Caco-2 (cell line): Measurements from ENCODE around the gene GRK3. TPM values are rescaled to one million over a fixed set of nuclear protein-coding genes. Genes with fewer than 3 reads are reported as not detected.

Source experiments
- BruUV-seq: library from RNA; stranded (reverse); fragments of 400-500 nt; replicated peaks from 2 replicates; lab custom pipeline; 2021; lab: Mats Ljungman, UMichigan
- CTCF ChIA-PET: fragments of 300-600 bp; sonication (Branson Sonifier 250); formaldehyde crosslinking; loops from one replicate; lab custom pipeline; 2022; ENCODE audit warnings: antibody characterized with exemption; lab: Charles Lee
- POLR2A ChIA-PET: fragments of 300-600 bp; sonication (Branson Sonifier 250); formaldehyde crosslinking; loops from one replicate; lab custom pipeline; 2022; ENCODE audit warnings: antibody characterized with exemption; lab: Charles Lee
- DNase-seq, 2 experiments: peaks; one replicate each; pipeline versions ENCODE4 v3.0.0 to v3.0.0-alpha.2; 2020 to 2022
- H3K27me3 ChIP-seq: replicated peaks from 2 replicates; pipeline ENCODE4 v1.6.0; 2011; ENCODE audit warnings: low read length; ENCODE audit not compliant: control insufficient read depth, insufficient read depth
- H3K36me3 ChIP-seq: 2 replicates; pipeline ENCODE4 v1.5.1; 2011; ENCODE audit warnings: low read length; ENCODE audit not compliant: control insufficient read depth, insufficient read depth
- H3K4me1 ChIP-seq: fragments of 250-450 bp; sonication (Bioruptor Pico); 2 replicates; pipeline ENCODE4 v1.5.1; 2020; ENCODE audit warnings: mild to moderate bottlenecking
- H3K4me3 ChIP-seq: 2 replicates; pipeline ENCODE4 v1.5.1; 2011; ENCODE audit warnings: low read depth, mild to moderate bottlenecking, control low read depth, low read length
- H3K9me3 ChIP-seq: fragments of 250-450 bp; sonication (Bioruptor Pico); 2 replicates; pipeline ENCODE4 v1.5.1; 2020; ENCODE audit warnings: mild to moderate bottlenecking, moderate library complexity
- H3K27ac Mint-ChIP-seq: one replicate; pipeline ENCODE4 v1.8.0; 2022; ENCODE audit warnings: mixed read lengths; ENCODE audit not compliant: unreplicated experiment
- H3K27me3 Mint-ChIP-seq: one replicate; pipeline ENCODE4 v1.8.0; 2022; ENCODE audit warnings: mixed read lengths; ENCODE audit not compliant: insufficient read depth, unreplicated experiment
- H3K36me3 Mint-ChIP-seq: one replicate; pipeline ENCODE4 v1.8.0; 2022; ENCODE audit warnings: mild to moderate bottlenecking, mixed read lengths; ENCODE audit not compliant: insufficient read depth, unreplicated experiment
- H3K4me1 Mint-ChIP-seq: one replicate; pipeline ENCODE4 v1.8.0; 2022; ENCODE audit warnings: low read depth, mixed read lengths; ENCODE audit not compliant: unreplicated experiment
- H3K4me3 Mint-ChIP-seq: one replicate; pipeline ENCODE4 v1.8.0; 2022; ENCODE audit warnings: mild to moderate bottlenecking, moderate library complexity, mixed read lengths; ENCODE audit not compliant: unreplicated experiment
- H3K9me3 Mint-ChIP-seq: one replicate; pipeline ENCODE4 v1.8.0; 2022; ENCODE audit warnings: mixed read lengths; ENCODE audit not compliant: unreplicated experiment
- intact Hi-C: fragments of 100-400 bp; cut with micrococcal nuclease; formaldehyde crosslinking; loops from one replicate; pipeline ENCODE4 v1.10.0; 2022; ENCODE audit not compliant: unreplicated experiment
- total RNA-seq: library from RNA; stranded (reverse); gene quantifications from 2 replicates; pipeline ENCODE4 v1.2.3, GENCODE V29; 2022
- TF ChIP-seq, protein P1 (sequence below), 2 experiments: fragments of 200-600 bp in 1 of 2; IDR thresholded peaks; 1 replicate in 1 of 2; 2 replicates in 1 of 2; pipeline versions ENCODE4 v1.5.1 to v1.8.0; 2011 to 2022; ENCODE audit warnings: antibody characterized with exemption in 1 of 2, control low read depth in 1 of 2, inconsistent platforms in 1 of 2, low read depth in 1 of 2, low read length in 1 of 2, mild to moderate bottlenecking in 1 of 2, moderate library complexity in 1 of 2; ENCODE audit not compliant: insufficient read depth in 1 of 2, severe bottlenecking in 1 of 2, unreplicated experiment in 1 of 2

GRK3 gene
- total RNA-seq, 1 experiment from 2014 or later = 9.7 TPM

DNA sequence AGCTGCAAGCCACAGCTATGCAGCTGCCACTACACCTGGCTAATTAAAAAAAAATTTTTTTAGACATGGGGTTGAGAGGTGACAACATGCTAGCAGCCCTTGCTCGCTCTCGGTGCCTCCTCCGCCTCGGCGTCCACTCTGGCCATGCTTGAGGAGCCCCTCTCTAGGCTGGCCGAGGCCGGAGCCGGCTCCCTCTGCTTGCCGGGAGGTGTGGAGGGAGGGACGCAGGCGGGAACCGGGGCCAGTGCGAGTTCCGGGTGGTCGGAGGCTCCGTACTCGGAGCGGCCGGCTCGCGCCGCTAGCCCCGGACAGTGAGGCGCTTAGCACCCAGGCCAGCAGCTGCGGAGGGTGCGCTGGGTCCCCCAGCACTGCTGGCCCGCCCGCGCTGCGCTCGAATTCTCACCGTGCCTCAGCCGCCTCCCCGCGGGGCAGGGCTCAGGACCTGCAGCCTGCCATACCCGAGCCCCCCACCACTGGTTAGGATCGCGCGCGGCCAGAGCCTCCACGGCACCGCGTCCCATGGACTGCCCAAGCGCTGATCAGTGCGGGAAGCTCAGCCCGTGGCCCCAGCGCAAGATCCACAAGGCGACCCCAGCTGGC, 188.2 kb downstream of the GRK3 start:
- Mint-ChIP-seq H3K4me3 (no peak overlapping the region), H3K36me3 (no peaks in the 10 kb centered on the region), H3K9me3 (no peaks in the 10 kb centered on the region), H3K27ac (no peak overlapping the region), H3K4me1 (peaks cover 6% of the 10 kb centered on the region), H3K27me3 (no peaks in the 10 kb centered on the region)
- Histone ChIP-seq H3K4me1 (peaks cover 3% of the 10 kb centered on the region; the same call in 1 of the 2 replicates), H3K36me3 (no peaks in the 10 kb centered on the region), H3K27me3 (no peaks in the 10 kb centered on the region), H3K4me3 (no peak overlapping the region), H3K9me3 (no peaks in the 10 kb centered on the region)
- CTCF ChIA-PET = no interaction called here
- intact Hi-C loops = no loop called here
- POLR2A ChIA-PET = no interaction called here
- TF ChIP-seq, protein P1, sequence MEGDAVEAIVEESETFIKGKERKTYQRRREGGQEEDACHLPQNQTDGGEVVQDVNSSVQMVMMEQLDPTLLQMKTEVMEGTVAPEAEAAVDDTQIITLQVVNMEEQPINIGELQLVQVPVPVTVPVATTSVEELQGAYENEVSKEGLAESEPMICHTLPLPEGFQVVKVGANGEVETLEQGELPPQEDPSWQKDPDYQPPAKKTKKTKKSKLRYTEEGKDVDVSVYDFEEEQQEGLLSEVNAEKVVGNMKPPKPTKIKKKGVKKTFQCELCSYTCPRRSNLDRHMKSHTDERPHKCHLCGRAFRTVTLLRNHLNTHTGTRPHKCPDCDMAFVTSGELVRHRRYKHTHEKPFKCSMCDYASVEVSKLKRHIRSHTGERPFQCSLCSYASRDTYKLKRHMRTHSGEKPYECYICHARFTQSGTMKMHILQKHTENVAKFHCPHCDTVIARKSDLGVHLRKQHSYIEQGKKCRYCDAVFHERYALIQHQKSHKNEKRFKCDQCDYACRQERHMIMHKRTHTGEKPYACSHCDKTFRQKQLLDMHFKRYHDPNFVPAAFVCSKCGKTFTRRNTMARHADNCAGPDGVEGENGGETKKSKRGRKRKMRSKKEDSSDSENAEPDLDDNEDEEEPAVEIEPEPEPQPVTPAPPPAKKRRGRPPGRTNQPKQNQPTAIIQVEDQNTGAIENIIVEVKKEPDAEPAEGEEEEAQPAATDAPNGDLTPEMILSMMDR (IDR thresholded peaks at IDR 0.05; ENCODE audit: insufficient read depth in 1 of 2, low read depth in 1 of 2, low read length in 1 of 2, severe bottlenecking in 1 of 2, unreplicated experiment in 1 of 2) = no peak
- no TSS peak for BruUV-seq
- DNase-seq = no peak

DNA sequence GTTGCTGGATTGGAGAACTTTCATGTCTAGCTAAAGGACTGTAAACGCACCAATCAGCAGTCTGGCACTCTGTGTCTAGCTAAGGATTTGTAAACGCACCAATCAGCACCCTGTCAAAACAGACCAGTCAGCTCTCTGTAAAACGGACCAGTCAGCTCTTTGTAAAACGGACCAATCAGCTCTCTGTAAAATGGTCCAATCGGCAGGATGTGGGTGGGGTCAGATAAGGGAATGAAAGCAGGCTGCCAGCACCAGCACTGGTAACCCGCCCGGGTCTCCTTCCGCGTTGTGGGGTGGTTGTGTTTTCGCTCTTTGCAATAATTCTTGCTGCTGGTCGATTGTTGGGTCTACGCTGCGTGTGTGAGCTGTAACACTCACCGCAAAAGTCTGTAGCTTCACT, 188.8 kb downstream of the GRK3 start:
- CTCF ChIA-PET = no interaction called here
- DNase-seq = no peak
- POLR2A ChIA-PET = no interaction called here
- BruUV-seq = no TSS peak
- Mint-ChIP-seq H3K4me3 (no peak overlapping the region), H3K27me3 (no peaks in the 10 kb centered on the region), H3K9me3 (no peaks in the 10 kb centered on the region), H3K27ac (no peak overlapping the region), H3K4me1 (peaks cover 6% of the 10 kb centered on the region), H3K36me3 (no peaks in the 10 kb centered on the region)
- peaks cover 3% of the 10 kb centered on the region; the same call in 1 of the 2 replicates for H3K4me1 ChIP-seq
- no peak overlapping the region for H3K4me3 ChIP-seq
- TF ChIP-seq, protein P1 (IDR thresholded peaks at IDR 0.05; ENCODE audit: insufficient read depth in 1 of 2, low read depth in 1 of 2, low read length in 1 of 2, severe bottlenecking in 1 of 2, unreplicated experiment in 1 of 2) = no peak
- H3K36me3 ChIP-seq = no peaks in the 10 kb centered on the region
- no peaks in the 10 kb centered on the region for H3K9me3 ChIP-seq
- H3K27me3 ChIP-seq = no peaks in the 10 kb centered on the region
- intact Hi-C loops = no loop called here

DNA sequence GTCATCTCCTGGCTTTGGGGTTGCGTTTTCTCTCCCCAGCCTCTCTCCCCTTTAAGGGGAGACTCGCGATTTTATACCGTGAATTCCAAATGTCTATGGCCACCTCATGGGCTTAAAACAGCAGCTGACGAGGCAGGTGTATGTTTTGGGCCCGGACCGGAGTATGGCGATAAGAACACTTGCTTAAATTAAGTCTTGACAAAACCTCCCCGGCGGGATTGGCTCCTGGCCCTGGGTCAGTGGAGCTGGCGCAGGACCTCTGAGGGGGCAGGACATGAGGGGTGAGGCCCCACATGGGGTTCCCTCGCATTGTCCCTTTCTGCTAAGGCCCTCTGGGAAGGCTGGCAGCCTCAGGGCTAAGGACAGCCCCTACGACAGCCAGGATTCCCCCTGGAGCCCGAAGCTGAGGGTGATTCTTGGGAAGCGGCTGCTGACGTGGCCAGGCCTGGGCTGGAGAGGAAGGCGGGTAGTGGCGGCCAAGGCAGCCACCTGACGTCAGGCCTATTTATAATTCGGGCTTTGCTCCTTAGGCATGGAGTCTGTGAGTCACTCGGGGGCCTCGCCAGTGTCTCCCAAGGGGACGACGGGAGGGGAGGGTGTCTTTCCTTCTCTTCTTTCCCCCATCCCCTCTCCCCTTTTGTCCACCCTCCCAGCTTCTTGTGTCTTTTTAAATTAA, 190.2 kb downstream of the GRK3 start:
- no peak overlapping the region for H3K4me3 ChIP-seq
- CTCF ChIA-PET = no interaction called here
- intact Hi-C loops = no loop called here
- Mint-ChIP-seq H3K4me1 (no peaks in the 10 kb centered on the region), H3K36me3 (no peaks in the 10 kb centered on the region), H3K27ac (no peak overlapping the region), H3K27me3 (no peaks in the 10 kb centered on the region), H3K9me3 (no peaks in the 10 kb centered on the region), H3K4me3 (no peak overlapping the region)
- H3K27me3 ChIP-seq = no peaks in the 10 kb centered on the region
- BruUV-seq = no TSS peak
- no peak for DNase-seq
- H3K36me3 ChIP-seq = no peaks in the 10 kb centered on the region
- TF ChIP-seq, protein P1 (IDR thresholded peaks at IDR 0.05; ENCODE audit: insufficient read depth in 1 of 2, low read depth in 1 of 2, low read length in 1 of 2, severe bottlenecking in 1 of 2, unreplicated experiment in 1 of 2) = no peak
- no peaks in the 10 kb centered on the region for H3K9me3 ChIP-seq
- POLR2A ChIA-PET = no interaction called here
- no peaks in the 10 kb centered on the region for H3K4me1 ChIP-seq
